Vagina (tissue), 2 donors: ENCODE results near the gene PCDHGA3. TPM values are rescaled to one million over a fixed set of nuclear protein-coding genes. Genes with fewer than 3 reads are reported as not detected.

Experiments
- DNase-seq, 2 donors: peaks; one replicate each; pipeline ENCODE4 v3.0.0-alpha.2; 2017; ENCODE audit errors: extremely low spot score in 2 of 2
- H3K27ac ChIP-seq: fragments of 200-600 bp; sonication (generic); one replicate; pipeline ENCODE4 v1.5.1; 2019
- H3K27me3 ChIP-seq: fragments of 200-600 bp; sonication (generic); one replicate; pipeline ENCODE4 v1.5.1; 2019
- H3K36me3 ChIP-seq, 2 donors: fragments of 200-600 bp; sonication (generic); one replicate each; pipeline ENCODE4 v1.5.1; 2017 to 2019
- H3K4me1 ChIP-seq: fragments of 200-600 bp; sonication (generic); one replicate; pipeline ENCODE4 v1.5.1; 2019
- H3K4me3 ChIP-seq, 2 donors: fragments of 200-600 bp; sonication (generic); 1 replicate in 1 of 2; 2 replicates in 1 of 2; pipeline ENCODE4 v1.5.1; 2016 to 2019
- H3K9me3 ChIP-seq: fragments of 200-600 bp; sonication (generic); one replicate; pipeline ENCODE4 v1.5.1; 2019
- POLR2A ChIP-seq, 2 donors: fragments of 450-650 bp; IDR thresholded peaks; one replicate each; pipeline ENCODE4 v1.6.1; 2017; ENCODE audit warnings: antibody characterized with exemption in 2 of 2, mild to moderate bottlenecking in 2 of 2, moderate library complexity in 2 of 2
- POLR2AphosphoS5 ChIP-seq, 2 donors: sonication (generic); formaldehyde crosslinking; IDR thresholded peaks; one replicate each; pipeline ENCODE4 v1.9.0; 2017; ENCODE audit warnings: antibody characterized with exemption in 2 of 2, mild to moderate bottlenecking in 2 of 2, low read depth in 1 of 2; ENCODE audit not compliant: insufficient read depth in 1 of 2
- intact Hi-C: fragments of 100-400 bp; cut with DNase I; formaldehyde crosslinking; loops from one replicate; pipeline ENCODE4 v1.15.1; 2023
- total RNA-seq: library from RNA; depleted of rRNA; stranded (reverse); fragments of >200 nt; gene quantifications from one replicate; pipeline ENCODE4 v1.2.3, GENCODE V29; 2016
- TF ChIP-seq, protein P1 (sequence below), 3 experiments: fragments of 450-650 bp in 2 of 3; fragments of 200-600 bp in 1 of 3; sonication (generic) in 1 of 3; IDR thresholded peaks; one replicate each; pipeline ENCODE4 v1.5.1; 2017 to 2019; ENCODE audit warnings: antibody characterized with exemption in 3 of 3, mild to moderate bottlenecking in 2 of 3, moderate library complexity in 2 of 3

The PCDHGA3 gene
- total RNA-seq, 1 donor from 2014 or later = 3.4 TPM

DNA sequence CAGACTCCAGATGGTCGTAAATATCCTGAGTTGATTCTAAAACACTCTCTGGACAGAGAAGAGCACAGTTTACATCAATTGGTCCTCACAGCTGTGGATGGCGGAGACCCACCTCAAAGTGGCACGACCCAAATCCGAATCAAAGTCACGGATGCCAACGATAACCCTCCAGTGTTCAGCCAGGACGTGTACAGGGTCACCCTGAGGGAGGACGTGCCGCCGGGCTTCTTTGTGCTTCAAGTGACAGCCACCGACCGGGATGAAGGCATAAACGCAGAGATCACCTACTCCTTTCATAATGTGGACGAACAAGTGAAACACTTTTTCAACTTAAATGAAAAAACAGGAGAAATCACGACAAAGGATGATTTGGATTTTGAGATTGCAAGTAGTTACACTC, 17.1 kb downstream of the PCDHGA3 start:
- Histone ChIP-seq H3K27ac (no peak overlapping the region), H3K36me3 (no peaks in the 10 kb centered on the region), H3K9me3 (peaks cover 67% of the 10 kb centered on the region), H3K4me3 (no peak overlapping the region), H3K4me1 (no peaks in the 10 kb centered on the region), H3K27me3 (no peaks in the 10 kb centered on the region)
- intact Hi-C loops = no loop called here
- TF ChIP-seq POLR2A (IDR thresholded peaks at IDR 0.05) (no peak), POLR2AphosphoS5 (IDR thresholded peaks at IDR 0.05; ENCODE audit: insufficient read depth in 1 of 2, low read depth in 1 of 2) (no peak)
- TF ChIP-seq, protein P1, sequence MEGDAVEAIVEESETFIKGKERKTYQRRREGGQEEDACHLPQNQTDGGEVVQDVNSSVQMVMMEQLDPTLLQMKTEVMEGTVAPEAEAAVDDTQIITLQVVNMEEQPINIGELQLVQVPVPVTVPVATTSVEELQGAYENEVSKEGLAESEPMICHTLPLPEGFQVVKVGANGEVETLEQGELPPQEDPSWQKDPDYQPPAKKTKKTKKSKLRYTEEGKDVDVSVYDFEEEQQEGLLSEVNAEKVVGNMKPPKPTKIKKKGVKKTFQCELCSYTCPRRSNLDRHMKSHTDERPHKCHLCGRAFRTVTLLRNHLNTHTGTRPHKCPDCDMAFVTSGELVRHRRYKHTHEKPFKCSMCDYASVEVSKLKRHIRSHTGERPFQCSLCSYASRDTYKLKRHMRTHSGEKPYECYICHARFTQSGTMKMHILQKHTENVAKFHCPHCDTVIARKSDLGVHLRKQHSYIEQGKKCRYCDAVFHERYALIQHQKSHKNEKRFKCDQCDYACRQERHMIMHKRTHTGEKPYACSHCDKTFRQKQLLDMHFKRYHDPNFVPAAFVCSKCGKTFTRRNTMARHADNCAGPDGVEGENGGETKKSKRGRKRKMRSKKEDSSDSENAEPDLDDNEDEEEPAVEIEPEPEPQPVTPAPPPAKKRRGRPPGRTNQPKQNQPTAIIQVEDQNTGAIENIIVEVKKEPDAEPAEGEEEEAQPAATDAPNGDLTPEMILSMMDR (IDR thresholded peaks at IDR 0.05) = no peak
- DNase-seq = no peak

DNA sequence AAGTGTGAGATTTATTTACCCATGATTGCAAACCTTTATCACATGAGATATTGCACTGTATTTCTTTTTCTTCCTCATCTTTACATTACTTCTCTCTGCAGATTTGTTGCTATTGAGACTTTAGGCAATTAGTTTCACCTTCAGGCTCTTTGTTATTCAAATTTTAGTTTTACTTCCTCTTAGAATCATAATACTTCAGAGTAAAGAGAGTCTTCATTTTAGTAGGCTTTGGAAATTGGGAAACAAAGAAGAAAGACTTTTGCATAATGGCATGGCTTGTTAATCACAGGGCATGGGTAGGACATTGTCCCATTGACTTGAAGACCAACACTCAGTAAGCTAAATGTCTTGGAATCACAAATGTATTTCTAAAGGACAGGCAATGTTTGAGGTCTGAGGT, 19.1 kb downstream of the PCDHGA3 start:
- H3K9me3 ChIP-seq = peaks cover 68% of the 10 kb centered on the region
- no peaks in the 10 kb centered on the region for H3K27me3 ChIP-seq
- DNase-seq = no peak
- H3K27ac ChIP-seq = no peak overlapping the region
- TF ChIP-seq POLR2A (IDR thresholded peaks at IDR 0.05) = no peak
- no peak for TF ChIP-seq POLR2AphosphoS5 (IDR thresholded peaks at IDR 0.05; ENCODE audit: insufficient read depth in 1 of 2, low read depth in 1 of 2)
- TF ChIP-seq, protein P1 (IDR thresholded peaks at IDR 0.05) = no peak
- no peaks in the 10 kb centered on the region for H3K36me3 ChIP-seq
- H3K4me1 ChIP-seq = no peaks in the 10 kb centered on the region
- no peak overlapping the region for H3K4me3 ChIP-seq
- intact Hi-C loops = no loop called here

DNA sequence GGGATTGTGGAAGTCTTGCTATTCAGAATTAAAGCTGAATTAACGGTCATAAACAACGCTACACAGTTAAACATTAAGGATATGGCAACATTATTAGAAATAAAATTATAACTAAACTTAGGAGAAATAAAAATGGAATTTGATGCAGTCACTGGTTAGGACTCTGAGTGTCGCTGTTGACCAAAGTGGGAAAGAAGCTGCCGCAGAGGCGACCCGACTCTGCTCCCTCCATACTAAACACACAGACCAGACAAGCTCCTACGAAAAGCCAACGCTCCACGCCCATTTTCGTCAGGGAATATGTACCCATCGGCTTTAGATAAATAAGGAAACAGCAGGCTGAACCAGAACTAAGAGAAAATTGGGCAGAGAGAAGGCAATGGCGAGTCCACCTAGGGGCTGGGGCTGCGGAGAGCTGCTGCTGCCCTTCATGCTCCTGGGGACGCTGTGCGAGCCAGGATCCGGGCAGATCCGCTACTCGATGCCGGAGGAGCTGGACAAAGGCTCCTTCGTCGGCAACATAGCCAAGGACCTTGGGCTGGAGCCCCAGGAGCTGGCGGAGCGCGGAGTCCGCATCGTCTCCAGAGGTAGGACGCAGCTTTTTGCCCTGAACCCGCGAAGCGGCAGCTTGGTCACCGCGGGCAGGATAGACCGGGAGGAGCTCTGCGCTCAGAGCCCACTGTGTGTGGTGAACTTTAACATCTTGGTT, 20.5 kb downstream of the PCDHGA3 start, which contains the start of gene PCDHGA5:
PCDHGA5 (plus strand) TSS at position 211 of the 709 bp plus-strand sequence; CDS start at position 380, 169 bp downstream.
- Histone ChIP-seq H3K27ac (no peak within 1 kb of the TSS), H3K36me3 (no peaks in the 10 kb centered on the region), H3K9me3 (peaks cover 68% of the 10 kb centered on the region), H3K27me3 (no peaks in the 10 kb centered on the region), H3K4me3 (peak within 1 kb of the TSS in 1 of 2 donors; percentile 1), H3K4me1 (no peaks in the 10 kb centered on the region)
- DNase-seq = no peak
- intact Hi-C loops = no loop called here
- TF ChIP-seq POLR2A (IDR thresholded peaks at IDR 0.05) (no peak), POLR2AphosphoS5 (IDR thresholded peaks at IDR 0.05; ENCODE audit: insufficient read depth in 1 of 2, low read depth in 1 of 2) (no peak)
- TF ChIP-seq, protein P1 (IDR thresholded peaks at IDR 0.05) = no peak

DNA sequence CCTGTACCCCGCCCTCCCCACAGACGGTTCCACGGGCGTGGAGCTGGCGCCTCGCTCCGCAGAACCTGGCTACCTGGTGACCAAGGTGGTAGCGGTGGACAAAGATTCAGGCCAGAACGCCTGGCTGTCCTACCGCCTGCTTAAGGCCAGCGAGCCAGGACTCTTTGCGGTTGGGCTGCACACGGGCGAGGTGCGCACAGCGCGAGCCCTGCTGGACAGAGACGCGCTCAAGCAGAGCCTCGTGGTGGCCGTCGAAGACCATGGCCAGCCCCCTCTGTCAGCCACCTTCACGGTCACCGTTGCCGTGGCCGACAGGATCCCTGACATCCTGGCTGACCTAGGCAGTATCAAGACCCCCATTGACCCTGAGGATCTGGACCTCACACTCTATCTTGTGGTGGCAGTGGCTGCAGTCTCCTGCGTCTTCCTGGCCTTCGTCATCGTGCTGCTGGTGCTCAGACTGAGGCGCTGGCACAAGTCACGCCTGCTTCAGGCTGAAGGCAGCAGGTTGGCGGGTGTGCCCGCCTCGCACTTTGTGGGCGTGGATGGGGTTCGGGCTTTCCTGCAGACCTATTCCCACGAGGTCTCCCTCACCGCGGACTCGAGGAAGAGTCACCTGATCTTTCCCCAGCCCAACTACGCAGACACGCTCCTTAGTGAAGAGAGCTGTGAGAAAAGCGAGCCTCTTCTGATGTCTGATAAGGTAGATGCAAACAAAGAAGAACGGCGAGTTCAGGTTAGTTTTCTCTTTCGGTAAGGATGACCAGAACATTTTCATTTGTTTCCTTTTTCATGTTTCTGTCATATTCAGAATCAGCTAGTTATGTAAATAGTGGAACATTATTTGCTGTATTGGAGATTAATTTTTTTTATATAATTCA, 22.6 kb downstream of the PCDHGA3 start:
- Histone ChIP-seq H3K9me3 (peaks cover 74% of the 10 kb centered on the region), H3K4me1 (no peaks in the 10 kb centered on the region), H3K27me3 (no peaks in the 10 kb centered on the region), H3K27ac (no peak overlapping the region), H3K36me3 (peaks cover 0 to 8% of the 10 kb centered on the region in 2 donors), H3K4me3 (no peak overlapping the region)
- TF ChIP-seq POLR2AphosphoS5 (IDR thresholded peaks at IDR 0.05; ENCODE audit: insufficient read depth in 1 of 2, low read depth in 1 of 2) (no peak), POLR2A (IDR thresholded peaks at IDR 0.05) (no peak)
- TF ChIP-seq, protein P1 (IDR thresholded peaks at IDR 0.05) = no peak
- intact Hi-C loops = no loop called here
- DNase-seq = no peak
